PC-3 (cell line): Measurements from ENCODE around the gene FAM53B.

Experiments
- CTCF ChIP-seq: fragments of 300-600 bp; sonication (generic); conservative IDR thresholded peaks from 2 replicates; pipeline ENCODE4 v1.5.1; 2017; ENCODE audit warnings: antibody characterized with exemption, low read depth, mild to moderate bottlenecking, low read length
- EZH2 ChIP-seq: fragments of 300-600 bp; sonication (generic); IDR thresholded peaks from one replicate; pipeline ENCODE4 v1.6.1; 2017; ENCODE audit warnings: antibody characterized with exemption, mild to moderate bottlenecking, low read length; ENCODE audit not compliant: unreplicated experiment

- TF ChIP-seq CTCF (no peak), EZH2 (no peak)
Observed at GRCh38 chr10:124679401-124679800, 64.8 kb downstream of the FAM53B start.
